Liver (tissue), 9 donors: ENCODE data around the gene ADGRG1. TPM values are rescaled to one million over a fixed set of nuclear protein-coding genes. Genes with fewer than 3 reads are reported as not detected.

Source experiments
- DNase-seq: peaks from one replicate; pipeline ENCODE4 v3.0.0-alpha.2; 2017; ENCODE audit warnings: low spot score
- H3K27ac ChIP-seq, 2 donors: one replicate each; pipeline ENCODE4 v1.7.0; 2013; ENCODE audit warnings: inconsistent platforms in 2 of 2, low read length in 2 of 2, control low read depth in 1 of 2, low read depth in 1 of 2, mild to moderate bottlenecking in 1 of 2
- H3K27me3 ChIP-seq, 4 donors: one replicate each; pipeline versions ENCODE4 v1.6.1 to v1.7.0; 2013; ENCODE audit warnings: low read length in 3 of 4, inconsistent platforms in 1 of 4, mild to moderate bottlenecking in 1 of 4, moderate library complexity in 1 of 4; ENCODE audit not compliant: control insufficient read depth in 4 of 4, insufficient read depth in 4 of 4
- H3K36me3 ChIP-seq, 4 donors: one replicate each; pipeline versions ENCODE4 v1.6.1 to v1.7.0; 2013; ENCODE audit warnings: low read length in 3 of 4, mild to moderate bottlenecking in 3 of 4, low read depth in 1 of 4, moderate library complexity in 1 of 4; ENCODE audit not compliant: control insufficient read depth in 4 of 4, insufficient read depth in 3 of 4
- H3K4me1 ChIP-seq, 4 donors: one replicate each; pipeline versions ENCODE4 v1.6.1 to v1.7.0; 2013; ENCODE audit warnings: low read length in 3 of 4, mild to moderate bottlenecking in 3 of 4, moderate library complexity in 1 of 4; ENCODE audit not compliant: control insufficient read depth in 4 of 4, insufficient read depth in 4 of 4
- H3K4me3 ChIP-seq, 3 donors: one replicate each; pipeline versions ENCODE4 v1.6.1 to v1.7.0; 2013; ENCODE audit warnings: low read length in 3 of 3, control low read depth in 1 of 3, low read depth in 1 of 3, mild to moderate bottlenecking in 1 of 3
- H3K9ac ChIP-seq, 2 donors: one replicate each; pipeline ENCODE4 v1.7.0; 2013; ENCODE audit warnings: low read length in 2 of 2, mild to moderate bottlenecking in 2 of 2, moderate library complexity in 2 of 2, control low read depth in 1 of 2, low read depth in 1 of 2
- H3K9me3 ChIP-seq, 4 donors: one replicate each; pipeline versions ENCODE4 v1.6.1 to v1.7.0; 2013; ENCODE audit warnings: low read length in 3 of 4; ENCODE audit not compliant: control insufficient read depth in 4 of 4
- EGR1 ChIP-seq, 2 donors: IDR thresholded peaks; 2 replicates each; pipeline ENCODE4 v1.6.1; 2016 to 2018; ENCODE audit warnings: antibody characterized with exemption in 2 of 2, low read depth in 2 of 2
- FOXA1 ChIP-seq: IDR thresholded peaks from 2 replicates; pipeline ENCODE4 v1.6.1; 2016; ENCODE audit warnings: antibody characterized with exemption
- FOXA2 ChIP-seq: IDR thresholded peaks from 2 replicates; pipeline ENCODE4 v1.6.1; 2016; ENCODE audit warnings: antibody characterized with exemption
- GABPA ChIP-seq, 2 donors: IDR thresholded peaks in 1 of 2; conservative IDR thresholded peaks in 1 of 2; 2 replicates each; pipeline ENCODE4 v1.6.1; 2016; ENCODE audit warnings: antibody characterized with exemption in 2 of 2, mild to moderate bottlenecking in 1 of 2, moderate library complexity in 1 of 2
- HNF4A ChIP-seq, 2 donors: conservative IDR thresholded peaks; 2 replicates each; pipeline ENCODE4 v1.6.1; 2016; ENCODE audit warnings: antibody characterized with exemption in 2 of 2, mild to moderate bottlenecking in 2 of 2
- HNF4G ChIP-seq: IDR thresholded peaks from 2 replicates; pipeline ENCODE4 v1.6.1; 2016; ENCODE audit warnings: antibody characterized with exemption
- JUND ChIP-seq, 2 donors: IDR thresholded peaks; 2 replicates each; pipeline ENCODE4 v1.6.1; 2016; ENCODE audit warnings: antibody characterized with exemption in 2 of 2
- NR2F2 ChIP-seq: IDR thresholded peaks from 2 replicates; pipeline ENCODE4 v1.6.1; 2016; ENCODE audit warnings: antibody characterized with exemption
- RAD21 ChIP-seq, 2 donors: IDR thresholded peaks; 2 replicates each; pipeline ENCODE4 v1.6.1; 2016; ENCODE audit warnings: antibody characterized with exemption in 2 of 2, mild to moderate bottlenecking in 2 of 2
- RXRA ChIP-seq, 2 donors: IDR thresholded peaks; 2 replicates each; pipeline ENCODE4 v1.6.1; 2017 to 2018; ENCODE audit warnings: antibody characterized with exemption in 2 of 2, mild to moderate bottlenecking in 1 of 2
- SP1 ChIP-seq: IDR thresholded peaks from 2 replicates; pipeline ENCODE4 v1.6.1; 2018; ENCODE audit warnings: antibody characterized with exemption, mild to moderate bottlenecking
- TAF1 ChIP-seq: conservative IDR thresholded peaks from 2 replicates; pipeline ENCODE4 v1.6.1; 2016; ENCODE audit warnings: antibody characterized with exemption, mild to moderate bottlenecking
- WGBS: extraction: QIAGEN DNeasy Blood & Tissue Kit; methylation state at CpG from one replicate; pipeline ENCODE4 v1.1.7; 2013; 5-methylcytosine and 5-hydroxymethylcytosine counted together
- polyA plus RNA-seq, 2 donors: library from polyadenylated mRNA; stranded (reverse) in 1 of 2; unstranded in 1 of 2; fragments of 200-250 nt in 1 of 2; fragments of >200 nt in 1 of 2; fragmentation: Nextera tagmentation in 1 of 2; extraction: Ambion mirVana in 1 of 2; gene quantifications; one replicate each; pipeline versions ENCODE4 v1.2.1 to v1.2.3, GENCODE V29; 2013 to 2015
- total RNA-seq, 2 donors: library from RNA; depleted of rRNA; stranded (reverse); fragments of >200 nt; gene quantifications; one replicate each; pipeline ENCODE4 v1.2.3, GENCODE V29; 2014
- TF ChIP-seq, protein P1 (sequence below): IDR thresholded peaks from 2 replicates; pipeline ENCODE4 v1.6.1; 2016; ENCODE audit warnings: antibody characterized with exemption
- TF ChIP-seq, protein P2 (sequence below): fragments of 150-350 bp; IDR thresholded peaks from 2 replicates; pipeline ENCODE4 v1.5.1; 2017; ENCODE audit warnings: improper control_type of control experiment, low read depth, low read length; ENCODE audit not compliant: missing input control
- TF ChIP-seq, protein P3 (sequence below): IDR thresholded peaks from 2 replicates; pipeline ENCODE4 v1.6.1; 2016; ENCODE audit warnings: antibody characterized with exemption
- TF ChIP-seq, protein P4 (sequence below): IDR thresholded peaks from 2 replicates; pipeline ENCODE4 v1.6.1; 2016; ENCODE audit warnings: antibody characterized with exemption, mild to moderate bottlenecking
- donor health status: healthy.
- donor health status: healthy.
- donor health status: healthy.
- donor health status: healthy.
- donor health status: healthy.

Gene ADGRG1
- total and polyA plus RNA-seq, 4 donors = 1.7 to 3.3 (median 2.0) TPM

DNA sequence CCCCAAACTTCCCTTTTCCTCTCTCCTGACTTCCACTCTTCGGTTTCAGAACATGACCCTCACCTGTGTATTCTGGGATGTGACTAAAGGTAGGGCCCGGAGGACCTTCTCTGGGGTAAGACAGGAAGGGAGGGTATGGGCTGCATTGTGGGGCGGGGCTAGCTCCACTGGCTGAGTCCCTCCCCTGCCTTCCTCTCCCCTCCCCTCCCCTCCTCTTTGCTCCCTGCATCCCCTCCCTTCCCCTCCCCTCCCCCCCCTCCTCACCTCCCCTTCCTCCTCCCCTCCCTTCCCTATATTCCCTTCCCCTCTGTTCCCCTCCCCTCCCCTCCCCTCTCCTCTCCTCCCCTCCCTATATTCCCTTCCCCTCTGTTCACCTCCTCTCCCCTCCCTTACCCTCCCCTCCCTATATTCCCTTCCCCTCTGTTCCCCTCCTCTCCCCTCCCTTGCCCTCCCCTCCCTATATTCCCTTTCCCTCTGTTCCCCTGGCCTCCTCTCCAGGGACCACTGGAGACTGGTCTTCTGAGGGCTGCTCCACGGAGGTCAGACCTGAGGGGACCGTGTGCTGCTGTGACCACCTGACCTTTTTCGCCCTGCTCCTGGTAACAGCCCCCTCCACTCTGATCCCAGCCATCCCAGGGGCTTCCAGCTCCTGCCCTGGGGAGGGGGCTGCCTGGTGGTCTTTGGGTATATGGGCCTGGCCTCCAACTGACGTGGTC, 51.5 kb downstream of the ADGRG1 start:
- Histone ChIP-seq H3K27me3 (no peaks in the 10 kb centered on the region), H3K9me3 (no peaks in the 10 kb centered on the region), H3K4me3 (no peak overlapping the region), H3K9ac (no peak overlapping the region), H3K4me1 (peaks cover 5 to 27% (median 15%) of the 10 kb centered on the region in 4 donors), H3K27ac (no peak overlapping the region), H3K36me3 (no peaks in the 10 kb centered on the region)
- TF ChIP-seq FOXA2 (no peak), JUND (IDR thresholded peaks at IDR 0.05) (no peak)
- DNase-seq = no peak
- WGBS = 87% methylated on average over 7 of the region's 7 CpGs

DNA sequence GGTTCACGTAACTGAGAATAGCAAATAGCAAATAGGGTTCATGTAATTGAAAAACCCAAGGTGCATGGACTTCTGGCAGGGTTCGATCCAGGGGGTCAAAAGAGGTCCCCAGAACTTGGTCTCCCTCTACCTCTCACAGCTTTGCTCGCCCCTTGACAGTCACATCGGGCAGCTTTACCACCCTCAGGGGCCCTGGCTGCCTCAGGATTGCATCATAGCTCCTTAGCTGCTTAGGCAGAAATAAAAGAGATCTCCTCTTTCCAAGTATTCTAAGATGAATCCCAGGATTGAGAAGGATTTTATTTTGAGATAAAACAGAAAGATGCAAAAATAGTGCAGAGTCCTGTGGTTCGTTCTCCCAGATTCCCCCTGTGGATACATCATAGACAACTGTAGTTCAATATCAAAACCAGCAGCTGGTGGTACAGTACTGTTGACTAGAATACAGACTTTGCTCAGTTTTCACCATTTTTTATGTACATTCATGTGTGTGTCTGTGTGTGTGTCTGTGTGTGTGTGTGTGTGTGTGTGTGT, 52.5 kb downstream of the ADGRG1 start:
- Histone ChIP-seq H3K27ac (no peak overlapping the region), H3K9me3 (no peaks in the 10 kb centered on the region), H3K4me3 (no peak overlapping the region), H3K27me3 (no peaks in the 10 kb centered on the region), H3K36me3 (no peaks in the 10 kb centered on the region), H3K4me1 (peaks cover 5 to 25% (median 15%) of the 10 kb centered on the region in 4 donors), H3K9ac (no peak overlapping the region)
- no peak for TF ChIP-seq NR2F2
- TF ChIP-seq SP1 = no peak
- no peak for TF ChIP-seq HNF4G
- no peak for TF ChIP-seq RXRA (IDR thresholded peaks at IDR 0.05)
- TF ChIP-seq HNF4A (conservative IDR thresholded peaks at IDR 0.05) = no peak
- no peak for TF ChIP-seq RAD21 (IDR thresholded peaks at IDR 0.05)
- TF ChIP-seq TAF1 = no peak
- no peak for TF ChIP-seq EGR1 (IDR thresholded peaks at IDR 0.05; ENCODE audit: low read depth in 2 of 2)
- TF ChIP-seq, protein P1, sequence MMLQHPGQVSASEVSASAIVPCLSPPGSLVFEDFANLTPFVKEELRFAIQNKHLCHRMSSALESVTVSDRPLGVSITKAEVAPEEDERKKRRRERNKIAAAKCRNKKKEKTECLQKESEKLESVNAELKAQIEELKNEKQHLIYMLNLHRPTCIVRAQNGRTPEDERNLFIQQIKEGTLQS = no peak
- TF ChIP-seq, protein P2, sequence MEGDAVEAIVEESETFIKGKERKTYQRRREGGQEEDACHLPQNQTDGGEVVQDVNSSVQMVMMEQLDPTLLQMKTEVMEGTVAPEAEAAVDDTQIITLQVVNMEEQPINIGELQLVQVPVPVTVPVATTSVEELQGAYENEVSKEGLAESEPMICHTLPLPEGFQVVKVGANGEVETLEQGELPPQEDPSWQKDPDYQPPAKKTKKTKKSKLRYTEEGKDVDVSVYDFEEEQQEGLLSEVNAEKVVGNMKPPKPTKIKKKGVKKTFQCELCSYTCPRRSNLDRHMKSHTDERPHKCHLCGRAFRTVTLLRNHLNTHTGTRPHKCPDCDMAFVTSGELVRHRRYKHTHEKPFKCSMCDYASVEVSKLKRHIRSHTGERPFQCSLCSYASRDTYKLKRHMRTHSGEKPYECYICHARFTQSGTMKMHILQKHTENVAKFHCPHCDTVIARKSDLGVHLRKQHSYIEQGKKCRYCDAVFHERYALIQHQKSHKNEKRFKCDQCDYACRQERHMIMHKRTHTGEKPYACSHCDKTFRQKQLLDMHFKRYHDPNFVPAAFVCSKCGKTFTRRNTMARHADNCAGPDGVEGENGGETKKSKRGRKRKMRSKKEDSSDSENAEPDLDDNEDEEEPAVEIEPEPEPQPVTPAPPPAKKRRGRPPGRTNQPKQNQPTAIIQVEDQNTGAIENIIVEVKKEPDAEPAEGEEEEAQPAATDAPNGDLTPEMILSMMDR = no peak
- TF ChIP-seq GABPA (IDR thresholded peaks at IDR 0.05 in 1 of 2, conservative IDR thresholded peaks at IDR 0.05 in 1 of 2) = no peak
- no peak for TF ChIP-seq FOXA1
- TF ChIP-seq, protein P3, sequence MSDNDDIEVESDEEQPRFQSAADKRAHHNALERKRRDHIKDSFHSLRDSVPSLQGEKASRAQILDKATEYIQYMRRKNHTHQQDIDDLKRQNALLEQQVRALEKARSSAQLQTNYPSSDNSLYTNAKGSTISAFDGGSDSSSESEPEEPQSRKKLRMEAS = no peak
- TF ChIP-seq, protein P4, sequence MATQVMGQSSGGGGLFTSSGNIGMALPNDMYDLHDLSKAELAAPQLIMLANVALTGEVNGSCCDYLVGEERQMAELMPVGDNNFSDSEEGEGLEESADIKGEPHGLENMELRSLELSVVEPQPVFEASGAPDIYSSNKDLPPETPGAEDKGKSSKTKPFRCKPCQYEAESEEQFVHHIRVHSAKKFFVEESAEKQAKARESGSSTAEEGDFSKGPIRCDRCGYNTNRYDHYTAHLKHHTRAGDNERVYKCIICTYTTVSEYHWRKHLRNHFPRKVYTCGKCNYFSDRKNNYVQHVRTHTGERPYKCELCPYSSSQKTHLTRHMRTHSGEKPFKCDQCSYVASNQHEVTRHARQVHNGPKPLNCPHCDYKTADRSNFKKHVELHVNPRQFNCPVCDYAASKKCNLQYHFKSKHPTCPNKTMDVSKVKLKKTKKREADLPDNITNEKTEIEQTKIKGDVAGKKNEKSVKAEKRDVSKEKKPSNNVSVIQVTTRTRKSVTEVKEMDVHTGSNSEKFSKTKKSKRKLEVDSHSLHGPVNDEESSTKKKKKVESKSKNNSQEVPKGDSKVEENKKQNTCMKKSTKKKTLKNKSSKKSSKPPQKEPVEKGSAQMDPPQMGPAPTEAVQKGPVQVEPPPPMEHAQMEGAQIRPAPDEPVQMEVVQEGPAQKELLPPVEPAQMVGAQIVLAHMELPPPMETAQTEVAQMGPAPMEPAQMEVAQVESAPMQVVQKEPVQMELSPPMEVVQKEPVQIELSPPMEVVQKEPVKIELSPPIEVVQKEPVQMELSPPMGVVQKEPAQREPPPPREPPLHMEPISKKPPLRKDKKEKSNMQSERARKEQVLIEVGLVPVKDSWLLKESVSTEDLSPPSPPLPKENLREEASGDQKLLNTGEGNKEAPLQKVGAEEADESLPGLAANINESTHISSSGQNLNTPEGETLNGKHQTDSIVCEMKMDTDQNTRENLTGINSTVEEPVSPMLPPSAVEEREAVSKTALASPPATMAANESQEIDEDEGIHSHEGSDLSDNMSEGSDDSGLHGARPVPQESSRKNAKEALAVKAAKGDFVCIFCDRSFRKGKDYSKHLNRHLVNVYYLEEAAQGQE = no peak
- WGBS = 87% methylated on average over 5 of the region's 5 CpGs
- no peak for DNase-seq
